ENCODE results near the gene PGAP1. TPM values are rescaled to one million over a fixed set of nuclear protein-coding genes. Genes with fewer than 3 reads are reported as not detected.

PGAP1 gene
- polyA plus RNA-seq, 1 of the 3 experiments (the other 2 are of a cell fraction), result 3.4 TPM

DNA sequence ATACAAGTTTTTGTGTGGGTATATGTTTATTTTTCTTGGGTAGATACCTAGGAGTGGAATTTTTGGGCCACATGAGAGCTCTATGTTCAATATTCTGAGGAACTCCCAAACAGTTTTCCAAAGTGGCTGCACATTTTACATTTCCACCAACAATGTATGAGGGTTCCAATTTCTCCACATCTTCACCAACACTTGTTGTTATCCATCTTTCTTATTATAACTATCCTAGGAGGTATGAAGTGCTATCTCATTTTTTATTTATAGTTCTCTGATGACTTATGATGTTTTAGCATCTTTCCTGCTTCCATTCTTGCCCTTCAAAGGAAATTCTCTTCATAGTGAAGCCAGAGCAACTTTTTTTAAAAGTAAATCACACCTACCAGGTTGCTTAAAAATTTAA lies 8.7 kb downstream of the PGAP1 start:
- no peak overlapping the region for H3K4me3 ChIP-seq (ENCODE audit: low read depth in 2 of 2, low read length in 1 of 2)
- H3K9me2 ChIP-seq, result no peaks in the 10 kb centered on the region
- no peaks in the 10 kb centered on the region; a peak in 1 of 4 replicates for H3K4me1 ChIP-seq (ENCODE audit: control insufficient read depth in 1 of 2, insufficient read depth in 2 of 2, low read depth in 1 of 2, low read length in 1 of 2)
- no peak overlapping the region for H3K4me2 ChIP-seq
- no peak overlapping the region for H2AFZ ChIP-seq (ENCODE audit: low read depth)
- POLR2A ChIA-PET, result no interaction called here
- no peak for DNase-seq
- no peaks in the 10 kb centered on the region for H4K20me1 ChIP-seq (ENCODE audit: insufficient read depth)
- CTCF ChIA-PET, result interaction anchor here (0.9 kb wide), 1 partner anchor 17 kb away, joined by 4 read pairs; no protein-coding TSS in a partner anchor
- no peaks in the 10 kb centered on the region for H3K27me3 ChIP-seq (ENCODE audit: insufficient read depth)
- 0 out of 2 replicates have a peak, but pooled peaks cover 6% of the 10 kb centered on the region for H3K9me3 ChIP-seq
- H3K27ac ChIP-seq (ENCODE audit: low read depth in 2 of 2, low read length in 1 of 2), result no peak overlapping the region
- TF ChIP-seq GATA2 (CRISPR knock-in tag; IDR thresholded peaks at IDR 0.05), result no peak
- no peak for TF ChIP-seq RXRA (IDR thresholded peaks at IDR 0.05; ENCODE audit: borderline replicate concordance, low read depth)
- TF ChIP-seq TCF12 (IDR thresholded peaks at IDR 0.05), result no peak
- no peak for TF ChIP-seq YY1 (IDR thresholded peaks at IDR 0.05; ENCODE audit: low read depth)
- no peak for TF ChIP-seq RFX5 (IDR thresholded peaks at IDR 0.05; ENCODE audit: low read length)
- TF ChIP-seq NFIC (IDR thresholded peaks at IDR 0.05; ENCODE audit: borderline replicate concordance), result no peak
- no peak for TF ChIP-seq TEAD4 (IDR thresholded peaks at IDR 0.05; ENCODE audit: borderline replicate concordance, insufficient read depth)
- no peak for TF ChIP-seq EP300 (IDR thresholded peaks at IDR 0.05; ENCODE audit: borderline replicate concordance in 1 of 2, low read depth in 1 of 2, low read length in 1 of 2)
- no peak for TF ChIP-seq GABPA (IDR thresholded peaks at IDR 0.05; ENCODE audit: low read depth)
- peaks cover 54% of the 10 kb centered on the region in 2 experiments for H3K36me3 ChIP-seq (replicated peaks in 1 of 2; ENCODE audit: control insufficient read depth in 1 of 2, insufficient read depth in 2 of 2, low read length in 1 of 2)
- H3F3A ChIP-seq (replicated peaks; ENCODE audit: insufficient read depth), result peaks cover 11% of the 10 kb centered on the region
- peaks cover 50% of the 10 kb centered on the region for H3K79me2 ChIP-seq (ENCODE audit: insufficient read depth)
- H3K9ac ChIP-seq, result no peak overlapping the region

DNA sequence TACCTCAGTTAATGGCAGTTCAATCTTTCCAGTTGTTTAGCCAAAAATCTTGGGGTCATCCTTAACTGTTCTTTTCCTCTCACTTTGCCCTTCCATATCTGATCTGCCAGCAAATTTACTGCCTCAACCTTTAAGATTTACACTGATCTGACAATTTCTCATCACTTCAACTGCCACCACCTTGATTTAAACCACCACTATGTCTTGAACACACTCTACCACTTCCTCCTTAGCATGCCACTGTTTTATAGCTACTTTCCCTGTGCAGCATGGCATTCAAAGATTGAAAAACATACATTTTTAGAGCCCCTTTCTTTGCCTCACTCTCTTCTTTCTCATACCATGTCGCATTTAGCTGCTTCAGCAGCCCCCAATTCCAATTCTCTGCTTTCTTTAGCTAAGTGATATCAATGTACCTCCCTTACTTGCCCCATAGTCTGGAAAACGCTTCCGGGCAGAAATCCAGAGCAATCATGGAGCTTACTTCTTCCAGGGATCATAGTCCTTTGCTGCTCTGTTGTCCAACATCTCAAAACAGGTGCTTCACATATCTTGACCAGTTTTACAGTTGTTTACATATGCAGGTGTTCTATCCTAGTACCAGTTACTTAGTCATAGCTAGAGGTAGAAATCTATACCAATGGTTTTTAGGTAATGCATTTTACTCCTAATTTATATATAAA lies 10.9 kb downstream of the PGAP1 start:
- H3K79me2 ChIP-seq (ENCODE audit: insufficient read depth), result peaks cover 32% of the 10 kb centered on the region
- no peak overlapping the region for H3K9ac ChIP-seq
- no peaks in the 10 kb centered on the region for H4K20me1 ChIP-seq (ENCODE audit: insufficient read depth)
- DNase-seq, result no peak
- 96% methylated on average over 3 of the region's 3 CpGs for WGBS (ENCODE audit: low lambda C conversion rate)
- H3K27ac ChIP-seq (ENCODE audit: low read depth in 2 of 2, low read length in 1 of 2), result no peak overlapping the region
- H3K4me3 ChIP-seq (ENCODE audit: low read depth in 2 of 2, low read length in 1 of 2), result no peak overlapping the region
- POLR2A ChIA-PET, result no interaction called here
- CTCF ChIA-PET, result interaction anchor here (1.1 kb wide), 1 partner anchor 25 kb away, joined by 3 read pairs; no protein-coding TSS in a partner anchor
- H3K9me3 ChIP-seq, result 0 out of 2 replicates have a peak, but pooled peaks cover 6% of the 10 kb centered on the region
- H3K27me3 ChIP-seq (ENCODE audit: insufficient read depth), result no peaks in the 10 kb centered on the region
- TF ChIP-seq NFIC (IDR thresholded peaks at IDR 0.05; ENCODE audit: borderline replicate concordance) (no peak), TAF1 (IDR thresholded peaks at IDR 0.05; ENCODE audit: borderline replicate concordance, low read depth, low read length) (no peak), RFX5 (IDR thresholded peaks at IDR 0.05; ENCODE audit: low read length) (no peak), RXRA (IDR thresholded peaks at IDR 0.05; ENCODE audit: borderline replicate concordance, low read depth) (no peak), MEF2A (IDR thresholded peaks at IDR 0.05; ENCODE audit: borderline replicate concordance, low read depth) (no peak), TEAD4 (IDR thresholded peaks at IDR 0.05; ENCODE audit: borderline replicate concordance, insufficient read depth) (no peak), EZH2phosphoT487 (IDR thresholded peaks at IDR 0.05; ENCODE audit: borderline replicate concordance, low read depth) (no peak), RCOR1 (IDR thresholded peaks at IDR 0.05; ENCODE audit: low read length) (no peak), FOXM1 (IDR thresholded peaks at IDR 0.05; ENCODE audit: low read depth) (no peak), YY1 (IDR thresholded peaks at IDR 0.05; ENCODE audit: low read depth) (no peak), JUND (IDR thresholded peaks at IDR 0.05) (no peak), REST (IDR thresholded peaks at IDR 0.05; ENCODE audit: low read depth, low read length) (no peak)
- TF ChIP-seq, protein P1, sequence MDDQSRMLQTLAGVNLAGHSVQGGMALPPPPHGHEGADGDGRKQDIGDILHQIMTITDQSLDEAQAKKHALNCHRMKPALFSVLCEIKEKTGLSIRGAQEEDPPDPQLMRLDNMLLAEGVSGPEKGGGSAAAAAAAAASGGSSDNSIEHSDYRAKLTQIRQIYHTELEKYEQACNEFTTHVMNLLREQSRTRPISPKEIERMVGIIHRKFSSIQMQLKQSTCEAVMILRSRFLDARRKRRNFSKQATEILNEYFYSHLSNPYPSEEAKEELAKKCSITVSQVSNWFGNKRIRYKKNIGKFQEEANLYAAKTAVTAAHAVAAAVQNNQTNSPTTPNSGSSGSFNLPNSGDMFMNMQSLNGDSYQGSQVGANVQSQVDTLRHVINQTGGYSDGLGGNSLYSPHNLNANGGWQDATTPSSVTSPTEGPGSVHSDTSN (IDR thresholded peaks at IDR 0.05), result no peak
- TF ChIP-seq, protein P2, sequence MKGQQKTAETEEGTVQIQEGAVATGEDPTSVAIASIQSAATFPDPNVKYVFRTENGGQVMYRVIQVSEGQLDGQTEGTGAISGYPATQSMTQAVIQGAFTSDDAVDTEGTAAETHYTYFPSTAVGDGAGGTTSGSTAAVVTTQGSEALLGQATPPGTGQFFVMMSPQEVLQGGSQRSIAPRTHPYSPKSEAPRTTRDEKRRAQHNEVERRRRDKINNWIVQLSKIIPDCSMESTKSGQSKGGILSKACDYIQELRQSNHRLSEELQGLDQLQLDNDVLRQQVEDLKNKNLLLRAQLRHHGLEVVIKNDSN (IDR thresholded peaks at IDR 0.05; ENCODE audit: borderline replicate concordance, low read depth), result no peak
- H3K4me1 ChIP-seq (ENCODE audit: control insufficient read depth in 1 of 2, insufficient read depth in 2 of 2, low read depth in 1 of 2, low read length in 1 of 2), result no peaks in the 10 kb centered on the region; a peak in 1 of 4 replicates
- peaks cover 18% of the 10 kb centered on the region for H3F3A ChIP-seq (replicated peaks; ENCODE audit: insufficient read depth)
- no peaks in the 10 kb centered on the region for H3K9me2 ChIP-seq
- no peak overlapping the region for H2AFZ ChIP-seq (ENCODE audit: low read depth)
- H3K36me3 ChIP-seq (replicated peaks in 1 of 2; ENCODE audit: control insufficient read depth in 1 of 2, insufficient read depth in 2 of 2, low read length in 1 of 2), result peaks cover 60 to 65% of the 10 kb centered on the region in 2 experiments
- no peak overlapping the region for H3K4me2 ChIP-seq
